ENCODE measurements around the gene CDX1. TPM values are rescaled to one million over a fixed set of nuclear protein-coding genes. Genes with fewer than 3 reads are reported as not detected.

The CDX1 gene
- total RNA-seq = not detected
- not detected for polyA plus RNA-seq

DNA sequence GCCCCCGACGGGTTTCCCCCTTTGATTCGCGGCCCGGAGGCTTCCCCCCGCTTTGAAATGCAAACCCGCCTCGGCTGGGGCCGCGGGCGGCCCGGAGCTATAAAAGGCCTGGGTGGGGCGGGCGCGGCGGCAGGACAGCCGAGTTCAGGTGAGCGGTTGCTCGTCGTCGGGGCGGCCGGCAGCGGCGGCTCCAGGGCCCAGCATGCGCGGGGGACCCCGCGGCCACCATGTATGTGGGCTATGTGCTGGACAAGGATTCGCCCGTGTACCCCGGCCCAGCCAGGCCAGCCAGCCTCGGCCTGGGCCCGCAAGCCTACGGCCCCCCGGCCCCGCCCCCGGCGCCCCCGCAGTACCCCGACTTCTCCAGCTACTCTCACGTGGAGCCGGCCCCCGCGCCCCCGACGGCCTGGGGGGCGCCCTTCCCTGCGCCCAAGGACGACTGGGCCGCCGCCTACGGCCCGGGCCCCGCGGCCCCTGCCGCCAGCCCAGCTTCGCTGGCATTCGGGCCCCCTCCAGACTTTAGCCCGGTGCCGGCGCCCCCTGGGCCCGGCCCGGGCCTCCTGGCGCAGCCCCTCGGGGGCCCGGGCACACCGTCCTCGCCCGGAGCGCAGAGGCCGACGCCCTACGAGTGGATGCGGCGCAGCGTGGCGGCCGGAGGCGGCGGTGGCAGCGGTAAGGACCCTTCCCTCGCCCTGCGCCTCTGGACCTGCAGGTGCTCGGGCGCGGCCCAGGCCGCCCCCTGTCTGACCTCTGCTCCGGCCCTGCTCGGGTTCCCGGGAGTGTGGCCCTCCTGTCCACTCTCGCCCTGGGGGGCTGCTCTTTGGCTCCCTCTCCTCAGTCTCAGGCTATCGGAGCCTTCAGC, at the start of gene CDX1:
TSS of gene CDX1 (plus strand) at position 129 of the 862 bp plus-strand sequence. CDS start at position 228, 99 bp downstream.
- H3K36me3 Mint-ChIP-seq = no peaks in the 10 kb centered on the region
- Histone ChIP-seq H3K9me3 (ENCODE audit: control insufficient read depth in 2 of 2, low read length in 2 of 2) (no peaks in the 10 kb centered on the region), H3K27me3 (ENCODE audit: control insufficient read depth, insufficient read depth, low read length) (no peaks in the 10 kb centered on the region), H3K27ac (ENCODE audit: insufficient read depth, low read length, poor library complexity, severe bottlenecking) (no peak within 1 kb of the TSS), H3K36me3 (ENCODE audit: control insufficient read depth, insufficient read depth, low read length) (no peaks in the 10 kb centered on the region), H3K4me1 (ENCODE audit: control insufficient read depth, insufficient read depth, low read length, poor library complexity, severe bottlenecking) (no peaks in the 10 kb centered on the region), H3K4me3 (ENCODE audit: low read depth, low read length) (no peak within 1 kb of the TSS)
- H3K4me1 Mint-ChIP-seq = no peaks in the 10 kb centered on the region
- DNase-seq (no peak), ATAC-seq (ENCODE audit: low read depth in 2 of 2) (no peak)
- no peak within 1 kb of the TSS for H3K4me3 Mint-ChIP-seq
- H3K27ac Mint-ChIP-seq = no peak within 1 kb of the TSS
- peaks cover 0 to 1% (median 0%) of the 10 kb centered on the region in 7 donors for H3K9me3 Mint-ChIP-seq
- peaks cover 29% of the 10 kb centered on the region for H3K27me3 Mint-ChIP-seq

DNA sequence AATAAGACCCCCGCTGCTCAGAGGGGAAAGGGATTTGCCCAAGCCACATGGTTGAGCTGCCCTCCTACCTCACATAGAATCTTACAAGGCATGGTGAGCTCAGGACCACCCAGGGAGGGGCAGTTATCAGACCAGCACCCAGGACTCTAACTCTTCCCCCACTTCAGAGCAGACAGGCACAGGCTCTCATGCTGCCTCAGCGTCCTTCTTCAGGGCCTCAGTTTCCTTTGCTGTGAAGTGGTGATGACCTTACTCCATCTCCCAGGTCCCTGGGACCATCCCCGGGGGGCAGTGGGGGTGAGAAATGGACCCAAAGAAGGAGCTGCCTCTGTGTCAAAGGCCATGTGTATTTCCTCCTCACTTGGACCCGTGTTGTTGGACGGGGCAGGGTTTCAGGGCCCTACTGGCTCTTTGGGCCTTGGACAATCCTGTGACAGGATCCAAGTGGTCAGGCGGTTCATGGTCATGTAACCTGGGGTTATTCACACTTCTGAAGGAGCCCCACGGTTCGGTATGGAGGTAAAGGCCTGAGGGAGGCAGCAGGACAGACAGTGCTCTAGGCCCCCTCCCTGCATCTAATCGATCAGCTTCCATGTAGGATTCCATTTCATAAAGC, 48.5 kb upstream of the CDX1 start:
- DNase-seq = no peak
- Mint-ChIP-seq H3K36me3 (no peaks in the 10 kb centered on the region), H3K4me3 (no peak overlapping the region), H3K27ac (no peak overlapping the region), H3K9me3 (peaks cover 0 to 1% (median 0%) of the 10 kb centered on the region in 7 donors), H3K27me3 (no peaks in the 10 kb centered on the region), H3K4me1 (peaks cover 0 to 2% (median 0%) of the 10 kb centered on the region in 4 donors)
- Histone ChIP-seq H3K27ac (ENCODE audit: insufficient read depth, low read length, poor library complexity, severe bottlenecking) (no peak overlapping the region), H3K9me3 (ENCODE audit: control insufficient read depth in 2 of 2, low read length in 2 of 2) (no peaks in the 10 kb centered on the region), H3K4me1 (ENCODE audit: control insufficient read depth, insufficient read depth, low read length, poor library complexity, severe bottlenecking) (no peaks in the 10 kb centered on the region), H3K4me3 (ENCODE audit: low read depth, low read length) (no peak overlapping the region), H3K36me3 (ENCODE audit: control insufficient read depth, insufficient read depth, low read length) (no peaks in the 10 kb centered on the region), H3K27me3 (ENCODE audit: control insufficient read depth, insufficient read depth, low read length) (no peaks in the 10 kb centered on the region)
- no peak for ATAC-seq (ENCODE audit: low read depth in 2 of 2)

DNA sequence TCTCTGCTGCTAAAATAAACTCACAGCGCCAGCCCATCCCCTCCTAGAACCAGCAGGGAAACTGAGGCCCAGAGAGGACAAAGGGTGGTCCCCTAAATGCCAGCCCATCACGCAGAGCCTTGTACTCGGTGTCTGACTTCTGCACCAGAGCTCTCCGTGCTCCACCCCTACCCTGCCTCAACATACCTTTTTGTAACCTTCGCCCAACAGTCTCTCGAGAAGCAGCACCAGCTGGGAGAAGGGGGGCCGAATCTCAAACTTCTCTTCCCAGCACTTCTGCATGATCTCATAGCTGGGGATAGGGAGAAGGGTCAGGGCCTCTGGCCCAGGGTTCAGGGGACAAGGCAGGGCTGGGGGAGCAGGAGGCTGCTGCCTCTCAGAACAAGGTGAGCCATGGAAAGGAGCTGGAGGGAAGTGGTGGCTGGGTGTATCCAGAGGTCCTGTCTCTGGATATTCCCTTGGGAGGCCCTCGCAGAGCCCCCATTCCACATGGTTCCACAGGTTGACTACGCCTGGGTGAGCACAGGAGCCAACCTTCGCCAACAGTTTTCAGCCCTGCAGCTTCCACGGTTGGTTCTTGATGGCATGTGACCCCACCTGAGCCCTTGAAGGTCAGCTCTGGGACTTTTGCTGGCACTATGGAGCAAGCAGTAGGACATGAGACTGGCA, 47.9 kb upstream of the CDX1 start:
- H3K36me3 ChIP-seq (ENCODE audit: control insufficient read depth, insufficient read depth, low read length) = no peaks in the 10 kb centered on the region
- H3K9me3 Mint-ChIP-seq = peaks cover 0 to 1% (median 0%) of the 10 kb centered on the region in 7 donors
- H3K9me3 ChIP-seq (ENCODE audit: control insufficient read depth in 2 of 2, low read length in 2 of 2) = no peaks in the 10 kb centered on the region
- no peak for DNase-seq
- H3K4me1 Mint-ChIP-seq = peaks cover 0 to 2% (median 0%) of the 10 kb centered on the region in 4 donors
- H3K36me3 Mint-ChIP-seq = no peaks in the 10 kb centered on the region
- H3K27ac ChIP-seq (ENCODE audit: insufficient read depth, low read length, poor library complexity, severe bottlenecking) = no peak overlapping the region
- no peaks in the 10 kb centered on the region for H3K27me3 Mint-ChIP-seq
- H3K4me3 Mint-ChIP-seq = no peak overlapping the region
- H3K27me3 ChIP-seq (ENCODE audit: control insufficient read depth, insufficient read depth, low read length) = no peaks in the 10 kb centered on the region
- no peak for ATAC-seq (ENCODE audit: low read depth in 2 of 2)
- no peak overlapping the region for H3K27ac Mint-ChIP-seq
- H3K4me1 ChIP-seq (ENCODE audit: control insufficient read depth, insufficient read depth, low read length, poor library complexity, severe bottlenecking) = no peaks in the 10 kb centered on the region
- H3K4me3 ChIP-seq (ENCODE audit: low read depth, low read length) = no peak overlapping the region

DNA sequence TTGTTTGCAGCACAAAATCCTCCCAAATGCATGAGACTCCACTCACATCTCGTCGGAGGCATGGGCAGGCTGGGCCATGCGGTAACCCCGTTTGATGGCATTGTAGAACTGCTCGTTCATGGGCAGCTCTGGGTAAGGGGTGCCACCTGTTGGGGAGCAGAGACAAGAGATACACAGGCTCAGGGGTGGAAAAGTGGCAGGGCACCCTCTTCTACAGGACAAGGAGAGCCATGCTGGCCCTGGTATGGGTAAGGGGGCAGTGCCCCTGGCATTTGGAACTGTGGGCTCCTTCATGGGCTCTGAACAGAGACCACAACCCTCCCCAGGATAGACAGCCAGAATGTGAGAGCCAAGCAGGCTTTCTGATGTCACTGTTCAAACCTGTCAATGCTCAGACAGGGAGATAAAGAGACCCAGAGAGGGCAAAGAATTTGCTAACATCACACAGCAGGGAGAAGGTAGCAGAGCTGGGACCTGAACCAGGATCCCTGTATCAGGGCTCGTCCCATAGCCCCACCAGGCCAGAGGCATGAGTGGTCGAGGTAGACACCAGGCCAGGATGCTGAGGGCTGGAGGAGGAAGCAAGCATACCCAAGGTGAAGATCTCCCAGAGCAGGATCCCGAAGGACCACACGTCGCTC, 47.0 kb upstream of the CDX1 start:
- no peak overlapping the region for H3K4me3 Mint-ChIP-seq
- no peaks in the 10 kb centered on the region for H3K36me3 ChIP-seq (ENCODE audit: control insufficient read depth, insufficient read depth, low read length)
- ATAC-seq (ENCODE audit: low read depth in 2 of 2) (no peak), DNase-seq (no peak)
- H3K4me1 Mint-ChIP-seq = peaks cover 0 to 2% (median 0%) of the 10 kb centered on the region in 4 donors
- peaks cover 0 to 1% (median 0%) of the 10 kb centered on the region in 7 donors for H3K9me3 Mint-ChIP-seq
- no peak overlapping the region for H3K4me3 ChIP-seq (ENCODE audit: low read depth, low read length)
- H3K27me3 ChIP-seq (ENCODE audit: control insufficient read depth, insufficient read depth, low read length) = no peaks in the 10 kb centered on the region
- no peaks in the 10 kb centered on the region for H3K36me3 Mint-ChIP-seq
- no peak overlapping the region for H3K27ac Mint-ChIP-seq
- H3K9me3 ChIP-seq (ENCODE audit: control insufficient read depth in 2 of 2, low read length in 2 of 2) = no peaks in the 10 kb centered on the region
- H3K27me3 Mint-ChIP-seq = no peaks in the 10 kb centered on the region
- H3K27ac ChIP-seq (ENCODE audit: insufficient read depth, low read length, poor library complexity, severe bottlenecking) = no peak overlapping the region
- no peaks in the 10 kb centered on the region for H3K4me1 ChIP-seq (ENCODE audit: control insufficient read depth, insufficient read depth, low read length, poor library complexity, severe bottlenecking)

DNA sequence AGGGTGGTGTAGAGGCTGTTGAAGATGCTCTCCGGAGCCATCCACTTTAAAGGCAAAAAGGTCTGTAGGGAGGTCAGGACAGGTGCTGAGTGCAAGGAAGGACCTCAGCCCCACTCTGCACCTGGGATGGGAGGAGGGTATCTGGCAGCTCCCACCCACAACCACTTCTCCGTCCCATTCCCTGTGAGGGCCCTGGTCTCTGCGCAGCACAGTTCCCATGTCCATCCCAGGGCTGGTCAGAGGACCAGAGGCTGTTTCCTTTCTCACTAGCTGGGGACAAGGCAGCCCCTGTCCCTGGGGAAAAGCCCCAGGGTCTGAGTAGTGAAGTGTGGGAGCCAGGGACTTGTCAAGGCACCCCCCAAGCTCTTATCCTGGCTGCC, 46.5 kb upstream of the CDX1 start:
- Mint-ChIP-seq H3K27ac (no peak overlapping the region), H3K36me3 (no peaks in the 10 kb centered on the region), H3K4me3 (no peak overlapping the region), H3K27me3 (no peaks in the 10 kb centered on the region), H3K4me1 (peaks cover 0 to 2% (median 0%) of the 10 kb centered on the region in 4 donors), H3K9me3 (peaks cover 0 to 1% (median 0%) of the 10 kb centered on the region in 7 donors)
- Histone ChIP-seq H3K4me1 (ENCODE audit: control insufficient read depth, insufficient read depth, low read length, poor library complexity, severe bottlenecking) (no peaks in the 10 kb centered on the region), H3K27ac (ENCODE audit: insufficient read depth, low read length, poor library complexity, severe bottlenecking) (no peak overlapping the region), H3K27me3 (ENCODE audit: control insufficient read depth, insufficient read depth, low read length) (no peaks in the 10 kb centered on the region), H3K9me3 (ENCODE audit: control insufficient read depth in 2 of 2, low read length in 2 of 2) (no peaks in the 10 kb centered on the region), H3K4me3 (ENCODE audit: low read depth, low read length) (no peak overlapping the region), H3K36me3 (ENCODE audit: control insufficient read depth, insufficient read depth, low read length) (no peaks in the 10 kb centered on the region)
- no peak for ATAC-seq (ENCODE audit: low read depth in 2 of 2)
- DNase-seq = no peak

DNA sequence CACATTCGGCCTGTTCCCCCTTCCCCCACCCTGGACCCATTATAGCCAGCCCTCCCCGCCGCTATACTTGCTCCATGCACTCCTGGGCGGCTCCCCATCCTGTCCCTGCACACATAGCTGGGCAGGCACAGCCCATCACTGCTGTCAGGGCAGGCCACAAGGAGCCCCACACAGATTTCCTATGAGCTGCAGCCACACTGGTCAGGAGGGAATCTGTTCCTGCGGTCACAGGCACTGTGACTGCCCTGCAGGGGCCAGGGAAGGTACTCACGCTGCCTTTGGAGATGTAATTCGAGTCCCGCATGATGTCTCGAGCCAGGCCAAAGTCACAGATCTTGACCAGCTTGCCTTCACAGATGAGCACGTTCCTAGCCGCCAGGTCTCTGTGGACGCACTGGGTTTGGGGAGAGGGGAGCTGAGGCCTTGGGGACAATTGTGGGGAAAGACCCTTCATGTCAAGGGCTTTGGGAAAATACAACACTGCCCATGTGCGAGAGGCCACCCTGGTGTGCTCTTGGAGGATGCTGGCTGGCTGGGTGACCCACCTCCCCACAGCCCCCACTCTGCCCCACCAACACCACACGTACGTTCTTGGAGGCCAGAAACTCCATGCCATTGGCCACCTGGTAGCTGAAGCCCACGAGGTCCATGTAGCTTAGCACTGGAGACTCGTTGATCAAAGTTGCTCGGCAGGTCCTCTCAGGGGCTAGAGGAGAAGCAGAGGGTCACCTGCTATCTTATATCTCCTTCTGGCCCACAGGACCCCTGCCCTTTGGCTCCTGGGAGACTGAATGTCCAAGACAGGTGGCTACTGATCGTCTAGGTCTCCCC, 45.7 kb upstream of the CDX1 start:
- ATAC-seq (ENCODE audit: low read depth in 2 of 2) (no peak), DNase-seq (no peak)
- H3K9me3 Mint-ChIP-seq = peaks cover 0 to 1% (median 0%) of the 10 kb centered on the region in 7 donors
- Histone ChIP-seq H3K9me3 (ENCODE audit: control insufficient read depth in 2 of 2, low read length in 2 of 2) (no peaks in the 10 kb centered on the region), H3K27ac (ENCODE audit: insufficient read depth, low read length, poor library complexity, severe bottlenecking) (no peak overlapping the region), H3K36me3 (ENCODE audit: control insufficient read depth, insufficient read depth, low read length) (no peaks in the 10 kb centered on the region), H3K4me3 (ENCODE audit: low read depth, low read length) (no peak overlapping the region), H3K27me3 (ENCODE audit: control insufficient read depth, insufficient read depth, low read length) (no peaks in the 10 kb centered on the region), H3K4me1 (ENCODE audit: control insufficient read depth, insufficient read depth, low read length, poor library complexity, severe bottlenecking) (no peaks in the 10 kb centered on the region)
- no peaks in the 10 kb centered on the region for H3K27me3 Mint-ChIP-seq
- no peak overlapping the region for H3K27ac Mint-ChIP-seq
- peaks cover 0 to 2% (median 0%) of the 10 kb centered on the region in 4 donors for H3K4me1 Mint-ChIP-seq
- H3K36me3 Mint-ChIP-seq = no peaks in the 10 kb centered on the region
- H3K4me3 Mint-ChIP-seq = no peak overlapping the region

Data from CD4-positive, CD25-positive, alpha-beta regulatory T cell (primary cell).